ENCODE data around the gene COMMD4. TPM values are rescaled to one million over a fixed set of nuclear protein-coding genes. Genes with fewer than 3 reads are reported as not detected.

COMMD4 gene
- total and polyA plus RNA-seq, 2 of the 4 experiments (the other 2 are of a cell fraction): 91.2 to 133 TPM

DNA sequence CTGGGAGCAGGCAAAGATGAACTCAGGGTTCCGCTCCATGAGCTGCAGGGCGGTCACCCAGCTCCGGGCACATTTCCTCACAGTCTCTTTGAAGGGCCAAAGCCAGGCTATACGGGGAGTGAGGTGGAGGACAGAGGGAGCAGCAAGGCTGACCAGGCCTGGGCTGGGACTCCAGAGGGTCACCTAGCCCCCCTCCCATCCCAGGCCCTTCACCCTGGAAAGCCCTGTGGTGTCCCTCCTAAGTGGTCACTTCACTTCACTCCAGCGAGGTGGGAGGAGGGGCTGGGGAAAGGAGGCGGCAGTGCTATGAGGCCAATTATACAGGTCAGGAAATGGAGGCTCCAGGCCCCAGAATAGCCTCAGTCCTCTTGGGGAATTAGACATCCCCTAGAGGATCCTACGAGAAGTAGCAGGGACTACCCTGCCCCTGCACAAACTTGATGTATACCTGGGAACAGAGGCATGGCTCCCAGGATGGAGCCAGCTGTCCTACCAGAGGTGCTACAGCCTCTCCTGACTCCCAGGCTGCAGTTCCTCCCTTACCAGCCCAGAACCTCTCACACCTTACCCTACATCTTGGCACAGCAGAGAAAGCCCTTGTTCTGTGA, 26.9 kb downstream of the COMMD4 start:
- Histone ChIP-seq H3K9me1 (ENCODE audit: insufficient read depth, low read length) (peaks cover 4% of the 10 kb centered on the region; the same call in 1 of the 2 replicates), H3K9ac (ENCODE audit: low read depth, low read length) (no peak overlapping the region), H4K91ac (ENCODE audit: insufficient read depth, low read depth, low read length) (no peak overlapping the region), H3K36me3 (ENCODE audit: control insufficient read depth, insufficient read depth, low read length) (peaks cover 70% of the 10 kb centered on the region), H2BK5ac (ENCODE audit: low read depth, low read length, poor library complexity, severe bottlenecking) (no peak overlapping the region), H2AFZ (replicated peaks; ENCODE audit: low read length, poor library complexity) (no peak overlapping the region), H3K4me3 (ENCODE audit: insufficient read depth, low read depth, low read length) (no peak overlapping the region), H3K9me3 (ENCODE audit: control insufficient read depth, insufficient read depth, low read length) (no peaks in the 10 kb centered on the region), H3K79me1 (ENCODE audit: low read depth in 1 of 2, low read length in 2 of 2) (peaks cover 12 to 27% of the 10 kb centered on the region in 2 experiments; a peak in 3 of 4 replicates), H4K5ac (ENCODE audit: low read depth, low read length) (no peak overlapping the region), H3K18ac (ENCODE audit: low read depth, low read length) (no peak overlapping the region), H2BK20ac (ENCODE audit: low read depth, low read length) (no peak overlapping the region), H3K23ac (ENCODE audit: low read depth, low read length) (no peak overlapping the region), H2AK5ac (ENCODE audit: low read depth, low read length) (no peak overlapping the region), H4K20me1 (ENCODE audit: insufficient read depth, low read length) (peaks cover 16% of the 10 kb centered on the region; the same call in 1 of the 2 replicates), H3K4ac (ENCODE audit: low read depth, low read length) (no peak overlapping the region), H3K27me3 (ENCODE audit: control insufficient read depth, insufficient read depth, low read length) (no peaks in the 10 kb centered on the region), H2AK9ac (replicated peaks; ENCODE audit: low read depth, low read length, poor library complexity) (no peak overlapping the region), H2BK15ac (ENCODE audit: low read depth, low read length) (no peak overlapping the region), H3K27ac (ENCODE audit: insufficient read depth, low read length) (no peak overlapping the region), H3K56ac (ENCODE audit: extremely low read depth, insufficient read depth, low read length) (no peak overlapping the region), H4K8ac (ENCODE audit: low read depth in 2 of 2, low read length in 2 of 2) (no peak overlapping the region), H2BK120ac (ENCODE audit: low read depth, low read length) (no peak overlapping the region), H3K4me1 (ENCODE audit: control insufficient read depth, insufficient read depth, low read length) (0 out of 2 replicates have a peak, but pooled peaks cover 1% of the 10 kb centered on the region), H3K4me2 (ENCODE audit: low read depth, low read length) (no peak overlapping the region), H3K14ac (replicated peaks; ENCODE audit: low read depth, low read length) (no peak overlapping the region)
- CTCF ChIA-PET: no interaction called here
- ATAC-seq (ENCODE audit: low read depth) (no peak), DNase-seq (no peak)
- in situ Hi-C loops (cut with MboI; ENCODE audit: low sequenced_read_pairs) (no loop called here), intact Hi-C loops (cut with micrococcal nuclease) (no loop called here), dilution Hi-C loops (cut with HindIII; ENCODE audit: low sequenced_read_pairs, unreplicated experiment) (no loop called here)
- BruUV-seq (replicated peaks): no TSS peak
- POLR2A ChIA-PET (ENCODE audit: unreplicated experiment): no interaction called here
- WGBS, 2 experiments (ENCODE audit: extremely low coverage in 2 of 2, insufficient read length in 1 of 2): no CpG with 5 or more reads among the region's 7 CpGs
- TF ChIP-seq CEBPB (IDR thresholded peaks at IDR 0.05; ENCODE audit: low read depth, low read length) (no peak), MAZ (IDR thresholded peaks at IDR 0.05; ENCODE audit: borderline replicate concordance, low read depth, low read length) (no peak), POLR2A (IDR thresholded peaks at IDR 0.05; ENCODE audit: low read depth, low read length) (no peak), BHLHE40 (IDR thresholded peaks at IDR 0.05; ENCODE audit: low read depth, low read length) (no peak), NFE2L2 (IDR thresholded peaks at IDR 0.05; ENCODE audit: low read depth, low read length) (no peak), SMC3 (IDR thresholded peaks at IDR 0.05; ENCODE audit: low read depth, low read length) (no peak)
- TF ChIP-seq, protein P1, sequence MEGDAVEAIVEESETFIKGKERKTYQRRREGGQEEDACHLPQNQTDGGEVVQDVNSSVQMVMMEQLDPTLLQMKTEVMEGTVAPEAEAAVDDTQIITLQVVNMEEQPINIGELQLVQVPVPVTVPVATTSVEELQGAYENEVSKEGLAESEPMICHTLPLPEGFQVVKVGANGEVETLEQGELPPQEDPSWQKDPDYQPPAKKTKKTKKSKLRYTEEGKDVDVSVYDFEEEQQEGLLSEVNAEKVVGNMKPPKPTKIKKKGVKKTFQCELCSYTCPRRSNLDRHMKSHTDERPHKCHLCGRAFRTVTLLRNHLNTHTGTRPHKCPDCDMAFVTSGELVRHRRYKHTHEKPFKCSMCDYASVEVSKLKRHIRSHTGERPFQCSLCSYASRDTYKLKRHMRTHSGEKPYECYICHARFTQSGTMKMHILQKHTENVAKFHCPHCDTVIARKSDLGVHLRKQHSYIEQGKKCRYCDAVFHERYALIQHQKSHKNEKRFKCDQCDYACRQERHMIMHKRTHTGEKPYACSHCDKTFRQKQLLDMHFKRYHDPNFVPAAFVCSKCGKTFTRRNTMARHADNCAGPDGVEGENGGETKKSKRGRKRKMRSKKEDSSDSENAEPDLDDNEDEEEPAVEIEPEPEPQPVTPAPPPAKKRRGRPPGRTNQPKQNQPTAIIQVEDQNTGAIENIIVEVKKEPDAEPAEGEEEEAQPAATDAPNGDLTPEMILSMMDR (conservative IDR thresholded peaks at IDR 0.05; ENCODE audit: low read depth, low read length): no peak
- TF ChIP-seq, protein P2, sequence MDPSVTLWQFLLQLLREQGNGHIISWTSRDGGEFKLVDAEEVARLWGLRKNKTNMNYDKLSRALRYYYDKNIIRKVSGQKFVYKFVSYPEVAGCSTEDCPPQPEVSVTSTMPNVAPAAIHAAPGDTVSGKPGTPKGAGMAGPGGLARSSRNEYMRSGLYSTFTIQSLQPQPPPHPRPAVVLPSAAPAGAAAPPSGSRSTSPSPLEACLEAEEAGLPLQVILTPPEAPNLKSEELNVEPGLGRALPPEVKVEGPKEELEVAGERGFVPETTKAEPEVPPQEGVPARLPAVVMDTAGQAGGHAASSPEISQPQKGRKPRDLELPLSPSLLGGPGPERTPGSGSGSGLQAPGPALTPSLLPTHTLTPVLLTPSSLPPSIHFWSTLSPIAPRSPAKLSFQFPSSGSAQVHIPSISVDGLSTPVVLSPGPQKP (IDR thresholded peaks at IDR 0.05; ENCODE audit: borderline replicate concordance, low read depth, low read length): no peak

Data from IMR-90 (cell line).